Cortex of kidney (tissue), 1 donor: Measurements from ENCODE around the gene CSF1R.

ENCODE experiments used
- DNase-seq: peaks from one replicate; lab custom pipeline; 2025; lab: John Stamatoyannopoulos, UW

The CSF1R gene

GRCh38 chr5:150024346-150024984 lies 61.9 kb downstream of the CSF1R start:
- DNase-seq, result no peak

- DNase-seq, result no peak
Observed at GRCh38 chr5:150023136-150023535, 63.2 kb downstream of the CSF1R start.

GRCh38 chr5:150022681-150023080 lies 63.7 kb downstream of the CSF1R start:
- DNase-seq, result no peak

GRCh38 chr5:150022158-150022531 lies 64.2 kb downstream of the CSF1R start:
- no peak for DNase-seq

- no peak for DNase-seq
Observed at GRCh38 chr5:150021491-150022157, 64.7 kb downstream of the CSF1R start.

GRCh38 chr5:150020249-150020648 lies 66.1 kb downstream of the CSF1R start:
- DNase-seq, result no peak

- DNase-seq, result no peak
Observed at GRCh38 chr5:150017226-150018005, 68.9 kb downstream of the CSF1R start.

- no peak for DNase-seq
Observed at GRCh38 chr5:150016537-150016936, 69.8 kb downstream of the CSF1R start.

GRCh38 chr5:150015415-150015814 lies 70.9 kb downstream of the CSF1R start:
- DNase-seq, result no peak

- DNase-seq, result no peak
Observed at GRCh38 chr5:150014456-150014855, 71.9 kb downstream of the CSF1R start.

GRCh38 chr5:150013931-150014330 lies 72.4 kb downstream of the CSF1R start:
- no peak for DNase-seq

- no peak for DNase-seq
Observed at GRCh38 chr5:150009671-150010387, 76.5 kb downstream of the CSF1R start.

- no peak for DNase-seq
Observed at GRCh38 chr5:150007050-150007449, 79.3 kb downstream of the CSF1R start.

GRCh38 chr5:150006318-150006717 lies 80.0 kb downstream of the CSF1R start:
- no peak for DNase-seq
